Measurements from ENCODE around the gene EMC9. TPM values are rescaled to one million over a fixed set of nuclear protein-coding genes. Genes with fewer than 3 reads are reported as not detected.

Gene EMC9
- total and polyA plus RNA-seq, 2 donors (not counting 1 experiment from before 2014, with no cell fraction given), result 24.7 to 25.9 TPM

- Mint-ChIP-seq H3K4me3 (no peak overlapping the region), H3K9me3 (ENCODE audit: insufficient read depth) (no peaks in the 10 kb centered on the region), H3K27me3 (no peaks in the 10 kb centered on the region), H3K4me1 (peaks cover 35% of the 10 kb centered on the region), H3K27ac (no peak overlapping the region)
- no peak for TF ChIP-seq CTCF (IDR thresholded peaks at IDR 0.05)
- no peak for TF ChIP-seq EZH2 (IDR thresholded peaks at IDR 0.05; ENCODE audit: borderline replicate concordance, insufficient read depth, low read depth, low read length, poor library complexity, severe bottlenecking)
- H3K4me3 ChIP-seq (ENCODE audit: control extremely low read depth in 1 of 5, extremely low read depth in 1 of 5, insufficient read depth in 1 of 5, low read depth in 2 of 5, low read length in 4 of 5), result no peak overlapping the region
- ChIA-PET POLR2A (interaction anchor here (1.2 kb wide), 1 partner anchor 9 kb away, joined by 3 read pairs; the partner anchor contains the start of gene PSME1), CTCF (interaction anchor here (1.1 to 1.6 kb wide), 5 partner anchors 9 to 153 kb away, joined by 3 to 5 read pairs (median 4); partner anchors contain the start of gene PSME1)
- no peaks in the 10 kb centered on the region for H3K9me3 ChIP-seq (ENCODE audit: control extremely low read depth in 1 of 3, control insufficient read depth in 2 of 3, insufficient read depth in 1 of 3, low read length in 2 of 3)
- H2AFZ ChIP-seq (ENCODE audit: insufficient read depth, low read depth, low read length, poor library complexity, severe bottlenecking), result no peak overlapping the region
- no peak overlapping the region for H3K4me2 ChIP-seq (replicated peaks; ENCODE audit: low read depth, low read length, poor library complexity, severe bottlenecking)
- peaks cover 3 to 10% of the 10 kb centered on the region in 2 experiments for H3K36me3 ChIP-seq (replicated peaks in 1 of 2; ENCODE audit: control extremely low read depth in 1 of 2, control insufficient read depth in 1 of 2, extremely low read depth in 1 of 2, insufficient read depth in 2 of 2, low read length in 1 of 2)
- H3K4me1 ChIP-seq (ENCODE audit: control insufficient read depth in 2 of 2, insufficient read depth in 2 of 2, low read length in 2 of 2), result peaks cover 34 to 35% of the 10 kb centered on the region in 2 donors
- H3K79me2 ChIP-seq (ENCODE audit: control insufficient read depth, insufficient read depth, low read length), result peaks cover 4% of the 10 kb centered on the region
- no peaks in the 10 kb centered on the region for H4K20me1 ChIP-seq (ENCODE audit: control insufficient read depth, insufficient read depth, low read length, poor library complexity, severe bottlenecking)
- no peak overlapping the region for H3K27ac ChIP-seq (ENCODE audit: low read length in 2 of 2)
- no peak overlapping the region for H3K9ac ChIP-seq (ENCODE audit: low read length)
- DNase-seq, result no peak
- intact Hi-C loops (cut with micrococcal nuclease), result no loop called here
- no peaks in the 10 kb centered on the region for H3K27me3 ChIP-seq (replicated peaks in 1 of 4; ENCODE audit: control extremely low read depth in 1 of 4, control insufficient read depth in 3 of 4, insufficient read depth in 4 of 4, low read length in 3 of 4)
- no peak for ATAC-seq (ENCODE audit: low read depth)
Observed at GRCh38 chr14:24126939-24127338, 14.5 kb downstream of the EMC9 start.
